UCSD-AML1 (cell line): ENCODE data around the gene CCDC141.

Experiments
- DNase-seq: peaks from one replicate; lab custom pipeline; 2025; ENCODE audit not compliant: unreplicated experiment; lab: John Stamatoyannopoulos, UW

The CCDC141 gene

GRCh38 chr2:178796079-178796677, 253.8 kb downstream of the CCDC141 start:
- no peak for DNase-seq

DNA sequence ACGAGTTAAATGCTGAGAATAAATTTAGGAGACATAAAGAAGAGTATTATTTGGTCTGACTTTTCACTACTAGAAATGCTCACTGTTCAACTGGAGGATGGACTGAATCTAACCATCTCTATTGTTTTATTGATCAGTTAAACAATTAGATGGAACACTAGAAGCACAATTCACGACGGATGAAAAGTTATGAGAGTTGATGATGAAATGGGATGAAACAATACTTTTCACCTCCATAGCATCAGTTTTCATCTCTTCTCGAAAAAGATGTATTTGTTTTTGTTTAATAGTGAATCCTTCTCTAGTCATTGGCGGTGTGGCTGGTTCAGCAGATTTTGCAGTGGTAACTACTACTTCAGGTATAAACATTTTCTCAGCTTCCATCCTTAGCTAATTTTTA, 262.0 kb downstream of the CCDC141 start:
- DNase-seq = no peak

GRCh38 chr2:178787155-178787554, 262.8 kb downstream of the CCDC141 start:
- DNase-seq = no peak

DNA sequence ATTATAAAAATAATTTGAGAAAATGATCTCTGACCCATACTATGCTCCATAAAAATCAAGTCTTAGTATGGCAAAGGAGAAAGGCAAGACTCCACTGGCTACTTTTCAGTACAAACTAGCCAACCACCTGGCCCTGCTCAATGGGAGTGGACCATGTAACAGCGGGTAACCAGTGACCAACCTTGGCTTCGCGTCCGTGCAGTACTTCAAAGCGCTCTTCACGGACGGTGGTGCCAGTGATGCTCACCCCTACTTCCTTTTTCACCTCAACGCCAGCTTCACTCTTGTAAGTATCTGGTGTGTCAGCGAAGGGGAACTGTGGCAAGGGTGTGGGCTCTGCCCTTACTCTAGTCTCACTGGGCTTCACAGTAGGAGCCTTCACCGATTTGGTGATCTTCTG, 266.0 kb downstream of the CCDC141 start:
- DNase-seq = no peak

DNA sequence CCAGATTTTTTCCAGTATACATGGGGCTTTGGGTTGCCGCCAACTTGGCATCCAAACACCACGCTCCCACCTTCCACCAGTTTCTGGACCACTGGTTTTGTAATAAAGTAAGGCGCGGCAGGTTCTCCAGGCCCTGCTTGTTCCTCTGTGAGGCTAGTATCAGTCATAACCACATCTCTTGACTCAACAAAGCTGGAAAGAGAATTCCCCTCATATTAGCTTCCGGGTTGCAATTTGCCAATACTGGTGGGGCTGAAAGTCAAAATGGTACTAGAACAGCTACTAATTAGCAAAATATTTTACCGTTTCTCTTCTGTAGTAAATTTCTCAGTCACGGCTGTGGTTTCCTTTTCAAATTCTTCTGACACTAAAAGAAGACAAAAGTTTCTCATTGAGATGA, 267.7 kb downstream of the CCDC141 start:
- DNase-seq = no peak
